HG02938 (cell line): ENCODE measurements around the gene NTSR1.

Source experiments
- ATAC-seq: cut with Tn5 transposase; IDR thresholded peaks from one replicate; pipeline ENCODE4 v1.9.1; 2021; ENCODE audit warnings: mild to moderate bottlenecking, moderate library complexity; ENCODE audit not compliant: unreplicated experiment

Gene NTSR1

DNA sequence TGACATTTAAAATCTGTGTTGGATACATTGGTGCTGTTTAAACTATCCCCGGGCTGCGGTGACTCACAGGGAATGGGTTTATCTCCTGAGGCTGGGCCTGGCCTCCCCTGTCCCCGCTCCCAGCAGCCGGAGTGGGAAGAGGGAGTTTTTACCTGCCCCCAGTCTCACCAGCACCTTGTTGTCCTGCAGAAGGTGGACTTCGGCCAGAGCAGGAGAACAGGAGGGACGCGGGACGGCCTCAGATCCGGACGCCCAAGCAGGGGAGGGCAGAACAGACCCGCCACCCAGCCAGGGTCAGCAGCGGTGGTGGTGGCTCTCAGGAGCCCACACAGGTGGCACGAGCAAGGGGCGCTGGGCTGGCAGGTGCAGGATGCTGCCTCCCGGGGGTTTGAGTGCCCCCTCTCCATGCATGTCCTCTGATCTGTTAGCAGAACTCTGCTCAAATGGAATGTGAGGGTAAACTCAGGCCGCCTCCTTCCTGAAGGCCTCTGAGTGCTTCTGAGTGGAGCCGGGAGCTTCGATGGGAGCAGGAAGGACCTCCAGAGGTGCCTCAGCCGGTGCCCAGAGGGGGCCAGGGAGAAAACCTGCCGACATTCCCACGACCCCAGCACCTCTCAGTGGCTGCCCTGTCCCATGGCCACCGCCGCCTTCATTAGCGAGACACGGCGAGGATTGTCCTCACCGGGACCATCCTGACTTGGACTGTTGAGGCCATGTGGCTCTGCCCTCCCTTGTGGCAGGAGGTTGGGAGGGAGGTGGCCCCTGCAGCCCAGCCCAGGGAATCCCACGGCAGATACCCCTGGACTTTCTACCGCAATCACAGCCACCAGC is 44.2 kb downstream of the NTSR1 start:
- no peak for ATAC-seq

DNA sequence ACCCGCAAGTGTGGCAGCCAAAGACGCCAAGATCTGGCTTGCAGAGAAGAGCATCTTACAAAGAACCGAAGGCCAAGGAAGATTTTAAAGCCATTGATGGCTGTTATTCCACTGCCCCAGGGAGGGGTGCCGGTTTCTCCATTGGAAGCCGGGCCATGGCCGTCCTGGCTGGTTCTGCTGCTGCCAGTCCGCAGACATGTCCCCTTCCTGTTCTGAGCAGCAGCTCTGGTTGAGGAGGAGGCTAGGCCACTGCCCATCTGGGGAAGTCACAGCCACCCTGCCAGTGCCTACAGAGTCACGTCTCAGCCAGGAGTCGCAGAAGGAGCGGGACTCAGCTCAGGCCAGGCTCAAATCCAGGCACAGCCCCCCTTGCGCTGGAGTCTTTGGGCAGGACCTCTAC is 45.0 kb downstream of the NTSR1 start:
- ATAC-seq, result no peak

DNA sequence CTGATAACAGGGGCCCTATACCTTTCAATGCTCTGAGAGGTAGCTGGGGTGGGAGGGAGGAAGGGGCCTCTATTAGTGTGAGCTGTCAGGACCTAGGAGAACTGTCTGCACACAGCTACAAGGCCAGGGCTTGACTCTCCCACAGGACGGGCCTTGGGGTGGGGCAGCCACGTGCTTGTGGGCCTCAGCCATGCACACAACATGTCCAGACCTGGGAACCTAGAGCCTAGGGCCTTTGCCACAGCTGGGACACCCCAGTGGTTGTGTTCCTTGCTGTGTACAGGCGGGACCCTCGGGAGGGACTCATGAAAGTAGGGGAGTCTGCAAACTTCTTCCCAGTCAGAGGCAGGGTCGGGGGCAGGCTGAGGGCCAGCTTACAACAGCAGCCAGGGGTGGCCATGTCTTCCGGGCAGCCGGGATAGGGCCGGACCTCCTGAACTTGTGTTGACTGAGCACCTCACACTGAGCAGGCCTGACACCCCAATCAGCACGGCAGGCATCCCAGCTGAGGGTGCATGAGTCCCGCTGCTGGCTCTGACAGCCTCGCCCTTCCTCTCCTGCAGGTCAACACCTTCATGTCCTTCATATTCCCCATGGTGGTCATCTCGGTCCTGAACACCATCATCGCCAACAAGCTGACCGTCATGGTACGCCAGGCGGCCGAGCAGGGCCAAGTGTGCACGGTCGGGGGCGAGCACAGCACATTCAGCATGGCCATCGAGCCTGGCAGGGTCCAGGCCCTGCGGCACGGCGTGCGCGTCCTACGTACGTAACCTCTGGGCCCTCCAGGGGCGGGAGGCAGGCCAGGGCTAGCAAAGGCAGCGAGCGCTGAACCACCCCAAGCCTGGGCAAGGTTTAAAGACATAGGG is 45.7 kb downstream of the NTSR1 start:
- ATAC-seq, result no peak

DNA sequence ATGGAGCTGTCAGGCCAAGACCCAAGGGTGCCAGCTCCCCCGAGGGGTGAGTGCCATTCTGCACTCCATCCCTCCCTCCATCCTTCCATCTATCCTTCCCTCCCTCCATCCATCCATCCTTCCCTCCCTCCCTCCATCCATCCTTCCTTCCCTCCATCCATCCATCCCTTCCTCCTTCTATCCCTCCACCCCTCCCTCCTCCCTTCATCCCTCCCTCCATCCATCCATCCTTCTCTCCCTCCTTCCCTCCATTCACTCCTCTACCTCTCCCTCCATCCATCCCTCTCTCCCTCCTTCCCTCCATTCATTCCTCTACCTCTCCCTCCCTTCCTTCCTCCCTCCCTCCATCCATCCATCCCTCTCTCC is 46.3 kb downstream of the NTSR1 start:
- ATAC-seq, result no peak

DNA sequence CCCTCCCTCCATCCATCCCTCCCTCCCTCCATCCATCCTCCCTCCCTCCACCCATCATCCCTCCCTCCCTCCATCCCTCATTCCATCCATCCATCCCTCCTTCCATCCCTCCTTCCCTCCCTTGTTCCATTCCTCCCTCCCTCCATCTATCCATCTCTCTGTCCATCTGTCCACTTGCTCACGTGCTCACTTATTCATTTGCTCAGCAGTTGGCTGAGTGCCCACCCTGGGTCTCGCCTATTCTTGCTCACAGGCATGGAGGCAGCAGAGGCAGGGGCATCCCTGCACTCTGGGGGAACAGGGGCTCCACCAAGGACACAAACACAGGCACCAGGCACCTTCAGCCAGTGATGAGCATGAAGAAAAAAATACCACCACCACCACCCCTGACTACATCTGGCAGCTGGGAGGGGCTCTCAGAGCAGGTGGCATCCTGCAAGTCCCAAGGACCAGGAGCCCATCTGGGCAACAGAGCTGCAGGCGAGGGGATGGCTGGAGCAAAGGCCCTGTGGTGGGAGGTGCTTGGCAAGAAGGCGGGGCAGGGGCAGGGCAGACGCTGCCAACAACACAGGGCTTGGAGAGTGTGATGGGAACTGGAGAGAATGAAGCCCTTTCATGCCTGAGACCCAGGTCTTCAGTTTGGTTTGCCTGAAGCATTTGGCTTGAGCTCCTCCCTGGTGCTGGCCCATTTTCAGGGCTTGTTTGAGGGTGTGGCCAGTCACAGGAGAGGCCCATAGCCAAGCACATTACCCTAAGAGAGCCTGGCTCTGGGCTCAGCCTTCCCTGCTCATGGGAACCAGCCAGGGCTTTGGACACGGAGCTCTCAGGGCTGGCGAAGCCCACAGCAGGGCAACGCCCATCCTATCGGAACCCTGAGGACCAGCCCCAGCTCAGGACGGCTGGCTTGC is 47.4 kb downstream of the NTSR1 start:
- no peak for ATAC-seq

DNA sequence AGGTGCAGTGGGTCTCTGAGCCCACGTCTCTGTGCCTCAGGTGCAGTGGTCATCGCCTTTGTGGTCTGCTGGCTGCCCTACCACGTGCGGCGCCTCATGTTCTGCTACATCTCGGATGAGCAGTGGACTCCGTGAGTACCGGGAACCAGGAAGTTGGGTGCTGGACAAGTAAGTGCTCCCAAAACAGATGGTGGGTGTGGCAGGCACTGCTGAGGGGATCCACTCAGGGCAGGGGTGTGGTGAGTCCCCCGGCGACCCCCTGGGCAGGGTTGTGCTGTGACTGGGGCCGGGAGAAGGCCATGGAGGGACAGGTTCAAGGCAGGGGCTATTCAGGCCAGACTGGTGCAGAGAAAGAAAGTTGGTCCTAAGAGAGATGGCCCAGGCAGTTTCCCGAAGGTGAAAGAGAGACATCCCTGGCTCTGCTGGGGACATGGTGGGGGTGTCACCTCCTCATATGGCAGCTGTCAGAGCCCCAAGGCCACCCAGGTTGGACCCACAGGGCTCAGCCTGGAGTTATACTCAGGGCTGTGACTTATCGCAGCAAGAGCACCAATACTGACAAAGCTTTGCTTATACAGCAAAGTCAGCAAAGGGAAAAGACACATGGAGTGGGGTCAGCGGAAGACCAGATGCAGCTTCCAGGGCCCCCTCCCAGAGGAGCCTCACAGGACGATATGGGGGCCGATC is 49.7 kb downstream of the NTSR1 start:
- ATAC-seq, result no peak

DNA sequence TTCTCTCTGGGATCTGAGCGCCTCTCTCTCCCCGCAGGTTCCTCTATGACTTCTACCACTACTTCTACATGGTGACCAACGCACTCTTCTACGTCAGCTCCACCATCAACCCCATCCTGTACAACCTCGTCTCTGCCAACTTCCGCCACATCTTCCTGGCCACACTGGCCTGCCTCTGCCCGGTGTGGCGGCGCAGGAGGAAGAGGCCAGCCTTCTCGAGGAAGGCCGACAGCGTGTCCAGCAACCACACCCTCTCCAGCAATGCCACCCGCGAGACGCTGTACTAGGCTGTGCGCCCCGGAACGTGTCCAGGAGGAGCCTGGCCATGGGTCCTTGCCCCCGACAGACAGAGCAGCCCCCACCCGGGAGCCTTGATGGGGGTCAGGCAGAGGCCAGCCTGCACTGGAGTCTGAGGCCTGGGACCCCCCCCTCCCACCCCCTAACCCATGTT is 51.4 kb downstream of the NTSR1 start:
- no peak for ATAC-seq

DNA sequence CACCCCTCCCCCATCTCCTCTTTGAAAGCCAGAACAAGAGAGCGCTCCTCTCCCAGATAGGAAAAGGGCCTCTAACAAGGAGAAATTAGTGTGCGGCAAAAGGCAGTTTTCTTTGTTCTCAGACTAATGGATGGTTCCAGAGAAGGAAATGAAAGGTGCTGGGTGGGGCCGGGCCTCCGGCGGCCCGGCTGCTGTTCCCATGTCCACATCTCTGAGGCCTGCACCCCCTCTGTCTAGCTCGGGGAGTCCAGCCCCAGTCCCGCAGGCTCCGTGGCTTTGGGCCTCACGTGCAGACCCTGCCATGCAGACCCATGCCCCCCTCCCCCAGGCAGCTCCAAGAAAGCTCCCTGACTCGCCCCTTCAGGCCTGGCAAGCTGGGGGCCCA is 51.8 kb downstream of the NTSR1 start:
- ATAC-seq, result no peak

DNA sequence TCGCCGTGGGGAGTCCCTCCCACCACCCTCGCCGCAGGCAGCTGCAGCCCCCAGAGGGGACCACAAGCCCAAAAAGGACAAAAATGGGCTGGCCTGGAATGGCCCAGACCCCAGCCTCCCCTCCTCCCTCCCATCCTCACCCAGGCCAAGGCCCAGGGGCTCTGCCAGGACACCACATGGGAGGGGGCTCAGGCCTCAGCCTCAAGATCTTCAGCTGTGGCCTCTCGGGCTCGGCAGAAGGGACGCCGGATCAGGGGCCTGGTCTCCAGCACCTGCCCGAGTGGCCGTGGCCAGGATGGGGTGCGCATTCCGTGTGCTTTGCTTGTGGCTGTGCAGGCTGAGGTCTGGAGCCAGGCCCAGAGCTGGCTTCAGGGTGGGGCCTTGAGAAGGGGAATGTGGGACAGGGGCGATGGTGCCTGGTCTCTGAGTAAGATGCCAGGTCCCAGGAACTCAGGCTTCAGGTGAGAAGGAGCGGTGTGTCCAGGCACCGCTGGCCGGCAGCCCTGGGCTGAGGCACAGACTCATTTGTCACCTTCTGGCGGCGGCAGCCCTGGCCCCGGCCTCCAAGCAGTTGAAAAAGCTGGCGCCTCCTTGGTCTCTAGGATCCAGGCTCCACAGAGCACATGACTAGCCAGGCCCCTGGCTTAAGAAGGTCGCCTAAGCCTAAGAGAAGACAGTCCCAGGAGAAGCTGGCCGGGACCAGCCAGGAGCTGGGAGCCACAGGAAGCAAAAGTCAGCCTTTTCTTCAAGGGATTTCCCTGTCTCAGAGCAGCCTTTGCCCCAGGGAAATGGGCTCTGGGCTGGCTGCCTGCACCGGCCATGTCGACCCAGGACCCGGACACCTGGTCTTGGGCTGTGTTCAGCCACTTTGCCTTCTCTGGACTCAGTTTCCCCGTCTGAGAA is 52.5 kb downstream of the NTSR1 start:
- ATAC-seq, result no peak

DNA sequence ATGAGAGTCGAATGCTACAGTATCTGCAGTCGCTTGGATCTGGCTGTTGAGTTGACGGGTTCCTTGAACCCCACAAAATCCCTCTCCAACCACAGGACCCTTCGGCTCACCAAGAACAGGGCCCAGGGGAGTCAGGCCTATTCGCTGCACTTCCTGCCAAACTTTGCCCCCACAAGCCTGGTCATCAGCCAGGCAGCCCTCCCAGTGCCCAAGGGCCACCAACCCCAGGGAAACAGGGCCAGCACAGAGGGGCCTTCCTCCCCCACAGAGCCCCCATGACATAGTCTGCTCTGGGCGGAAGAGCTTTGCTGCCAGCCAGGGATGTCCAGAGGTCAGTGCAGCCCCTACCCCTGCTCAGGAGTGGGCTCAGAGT is 53.1 kb downstream of the NTSR1 start:
- no peak for ATAC-seq

DNA sequence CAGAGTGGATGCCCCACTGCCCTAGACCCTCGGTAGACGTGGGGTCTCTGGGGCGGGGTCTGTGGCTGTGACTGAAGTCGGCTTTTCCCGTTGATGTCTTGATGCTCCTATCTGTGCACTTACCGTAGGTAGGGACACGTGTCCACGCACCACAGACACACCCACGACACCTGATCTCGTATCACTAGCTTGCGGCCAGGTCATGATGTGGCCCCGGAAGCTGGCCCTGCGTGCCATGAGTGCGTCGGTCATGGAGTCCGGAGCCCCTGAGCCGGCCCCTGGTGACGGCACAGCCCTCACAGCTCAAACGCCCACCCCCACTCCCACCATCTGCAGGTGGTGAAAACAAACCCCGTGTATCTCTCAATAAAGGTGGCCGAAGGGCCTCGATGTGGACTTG is 53.7 kb downstream of the NTSR1 start:
- ATAC-seq, result no peak

DNA sequence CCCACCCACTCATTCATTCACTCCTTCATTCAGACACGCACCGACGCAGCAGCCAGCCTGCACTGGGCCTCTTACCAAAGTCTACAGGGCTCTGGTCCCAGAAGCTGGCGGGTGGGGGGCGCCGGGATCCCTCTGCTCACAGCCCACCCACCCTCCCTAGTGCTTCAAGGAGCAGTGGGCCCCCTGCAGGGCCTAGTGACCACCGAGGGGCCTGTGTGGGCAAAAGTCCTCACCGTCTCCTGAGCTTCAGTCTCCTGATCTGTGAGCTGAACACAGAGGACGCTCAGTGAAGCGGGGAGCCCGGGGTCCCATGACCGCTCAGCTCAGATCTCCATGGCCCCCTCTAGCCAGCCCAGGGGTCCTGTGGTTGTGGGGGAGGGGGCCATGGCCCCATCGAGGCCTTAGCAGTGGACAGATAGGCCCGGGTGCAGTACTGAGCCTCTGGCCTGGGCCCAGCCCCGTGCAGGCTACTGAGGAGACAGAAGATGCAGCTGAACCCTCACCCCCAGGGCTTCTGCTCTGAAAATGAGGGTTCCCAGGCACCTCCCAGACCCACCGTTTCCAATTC is 54.2 kb downstream of the NTSR1 start:
- no peak for ATAC-seq

DNA sequence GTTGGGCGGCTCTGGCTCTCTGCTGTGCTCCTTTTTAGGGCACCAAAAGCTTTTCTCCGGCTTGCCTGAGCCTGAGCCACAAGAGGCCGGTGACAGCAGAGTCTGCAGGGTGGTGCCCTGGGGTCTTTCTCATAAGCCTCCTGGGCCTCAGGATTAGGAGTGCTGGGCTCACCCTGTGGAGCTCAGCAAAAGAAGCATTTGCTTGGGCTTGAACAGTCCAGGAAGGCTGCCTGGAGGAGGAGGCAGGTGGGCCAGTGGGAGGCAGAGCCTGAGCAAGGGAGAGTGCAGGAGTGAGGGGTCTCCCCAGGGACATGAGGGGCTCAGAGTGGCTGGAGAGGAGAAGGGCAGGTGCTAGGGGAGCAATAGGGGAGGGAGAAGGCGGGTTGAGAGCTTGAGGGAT is 54.8 kb downstream of the NTSR1 start:
- no peak for ATAC-seq

DNA sequence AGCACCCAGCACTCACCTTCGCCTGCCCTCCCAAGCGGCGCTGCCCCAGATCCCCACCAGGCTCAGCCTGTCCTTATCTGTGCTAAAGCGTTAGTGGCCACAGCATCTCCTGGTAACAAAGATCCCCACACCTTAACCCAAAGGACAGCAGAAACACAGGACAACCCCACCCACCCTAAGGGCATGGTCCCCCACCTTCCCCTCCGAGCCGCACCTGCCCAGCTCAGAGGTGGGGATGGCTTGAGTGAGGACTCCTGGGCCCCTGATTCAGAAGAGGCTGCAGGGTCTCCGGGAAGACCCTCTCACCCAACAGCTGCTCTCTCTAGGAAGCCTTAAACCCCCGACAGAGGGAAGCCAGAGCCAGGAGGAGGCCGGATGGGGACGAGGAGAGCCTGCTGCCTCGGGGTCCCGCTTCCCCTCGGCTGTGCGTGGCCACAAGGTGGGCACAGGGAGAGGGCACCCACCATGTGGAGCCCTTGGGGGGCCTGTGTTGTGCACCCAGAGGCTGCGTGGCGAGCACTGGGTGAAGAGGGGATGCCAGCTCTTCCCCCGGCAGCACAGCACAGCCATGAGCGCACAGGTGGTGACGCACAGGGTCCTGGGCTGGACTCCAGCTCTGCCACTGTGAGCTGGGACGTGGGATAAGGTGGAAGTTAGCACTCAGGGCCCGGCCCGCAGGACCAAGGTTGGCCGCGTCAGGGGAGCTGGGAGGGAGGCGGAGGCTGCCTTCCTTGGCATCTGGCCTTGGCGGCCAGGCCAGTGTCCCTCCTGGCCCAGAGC is 55.7 kb downstream of the NTSR1 start:
- no peak for ATAC-seq

DNA sequence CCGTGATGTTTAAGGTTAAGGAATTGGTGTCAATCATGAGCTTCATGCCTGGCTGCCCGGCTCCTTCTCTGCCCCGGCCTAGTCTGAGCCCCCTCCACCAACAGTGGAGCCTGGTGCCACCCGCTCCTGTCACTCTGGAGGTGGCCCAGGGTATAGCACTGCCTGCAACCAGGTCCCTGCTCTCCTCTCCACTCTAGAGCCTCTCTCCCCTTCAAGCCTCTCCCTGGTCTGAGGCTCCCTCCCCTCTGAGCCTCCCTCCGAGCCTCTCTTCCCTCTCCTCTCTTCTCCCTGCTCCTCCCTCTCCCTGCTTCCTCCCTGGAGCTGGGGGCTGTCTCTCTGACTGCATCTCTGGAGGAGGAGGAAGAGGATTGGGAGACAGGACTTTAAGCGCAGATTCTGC is 56.4 kb downstream of the NTSR1 start:
- ATAC-seq, result no peak

DNA sequence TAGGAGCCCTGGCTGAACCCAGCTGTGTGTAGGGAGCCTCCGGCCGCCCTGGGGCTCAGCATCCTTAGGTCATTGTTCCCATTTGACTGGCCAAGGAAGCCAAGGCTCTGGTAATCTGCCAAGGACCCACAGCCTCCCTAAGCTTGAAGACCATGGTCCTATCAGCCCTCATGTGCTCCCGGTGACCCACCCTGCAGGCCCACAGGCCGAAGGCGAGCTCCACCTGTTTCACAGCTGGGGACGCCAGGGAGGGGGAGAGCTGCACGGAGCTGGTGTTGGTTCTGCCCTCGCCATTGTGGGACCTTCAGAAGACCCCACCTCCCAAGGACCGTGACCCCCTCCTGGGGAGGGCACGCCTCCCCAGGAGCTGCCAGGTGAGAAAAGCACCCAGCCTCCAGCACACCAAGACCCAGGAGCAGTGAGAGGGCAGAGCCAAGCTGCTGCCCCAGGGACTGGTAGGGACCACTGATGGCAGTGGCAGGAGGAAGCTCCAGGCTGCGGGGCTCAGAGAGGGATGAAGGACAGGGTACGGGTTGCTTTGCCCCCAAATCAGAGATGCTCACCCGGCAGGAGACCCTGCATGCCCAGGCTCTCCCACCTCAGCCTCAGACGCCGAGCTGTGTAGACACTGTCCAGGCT is 56.9 kb downstream of the NTSR1 start:
- no peak for ATAC-seq

DNA sequence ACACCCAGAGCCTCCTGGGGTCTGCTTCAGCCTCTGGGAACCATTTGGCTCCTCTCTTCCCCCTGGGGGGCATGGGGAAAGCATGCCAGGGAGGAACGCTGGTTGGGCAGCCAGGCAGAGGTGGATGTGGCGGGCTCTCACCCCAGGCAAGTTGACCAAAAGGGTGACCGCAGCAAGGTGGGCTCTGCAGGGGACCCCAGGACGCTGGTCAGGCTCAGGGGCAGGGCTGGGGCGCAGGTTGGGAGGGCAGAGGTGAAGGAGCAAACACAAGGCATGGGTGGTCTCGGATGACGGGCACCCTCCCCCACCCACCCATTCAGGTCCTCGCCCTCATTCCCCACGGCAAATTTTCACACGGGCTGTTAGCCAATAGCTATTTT is 57.4 kb downstream of the NTSR1 start:
- ATAC-seq, result no peak

DNA sequence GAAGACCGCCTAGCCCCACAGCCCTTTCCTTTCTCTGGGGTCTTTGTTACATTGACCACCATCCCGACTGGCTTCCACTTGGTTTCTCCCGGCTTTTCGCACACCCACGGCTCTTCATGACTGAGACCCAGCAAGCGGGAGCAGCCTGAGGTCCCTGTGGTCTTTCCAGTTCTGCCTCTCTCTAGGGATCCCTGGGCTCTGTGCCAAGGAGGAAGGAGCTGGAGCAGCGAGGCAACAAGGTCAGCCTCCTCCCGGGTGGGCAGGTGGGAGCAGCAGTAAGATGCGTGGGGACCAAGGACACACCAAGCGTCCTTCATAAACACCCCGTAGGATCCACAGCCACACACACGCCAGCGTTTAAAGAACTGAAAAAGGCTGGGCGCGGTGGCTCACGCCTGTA is 58.1 kb downstream of the NTSR1 start:
- ATAC-seq, result no peak
